Left hindlimb (tissue), 1 donor: ENCODE data around the gene CAST.

ENCODE experiments used
- DNase-seq: peaks from one replicate; pipeline ENCODE4 v3.0.0-alpha.2; 2018

Gene CAST

DNA sequence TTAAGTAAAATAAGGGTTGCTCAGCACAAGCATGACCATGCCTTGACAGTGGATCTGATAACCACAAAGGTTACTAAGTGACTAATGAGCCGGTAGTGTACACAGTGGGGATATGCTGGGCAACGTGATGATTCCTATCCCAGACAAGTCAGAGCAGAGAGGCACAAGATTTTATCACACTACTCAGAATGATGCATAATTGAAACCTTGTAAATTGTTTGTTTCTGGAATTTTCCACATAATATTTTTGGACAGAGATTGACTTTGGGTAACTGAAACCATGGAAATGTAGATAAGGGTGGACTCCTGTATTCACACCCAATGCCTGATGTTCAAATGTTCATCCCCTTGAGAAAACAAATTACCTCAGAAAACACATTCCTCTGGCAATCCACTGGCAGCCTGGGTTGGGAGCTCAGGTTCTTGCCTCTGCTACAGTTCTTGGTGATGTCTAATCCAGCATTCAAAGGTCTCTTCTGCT lies 161.8 kb downstream of the CAST start:
- no peak for DNase-seq
